Gastrocnemius medialis (tissue), 4 donors: ENCODE data around the gene ZFP69B. TPM values are rescaled to one million over a fixed set of nuclear protein-coding genes. Genes with fewer than 3 reads are reported as not detected.

Experiments
- ATAC-seq, 2 donors: fragments of 150-250 bp; one replicate each; pipeline ENCODE4 v1.9.1; 2016
- DNase-seq, 2 donors: peaks; one replicate each; pipeline ENCODE4 v3.0.0-alpha.2; 2019
- H3K27ac ChIP-seq, 4 donors: fragments of 200-600 bp; sonication (generic); 1 replicate in 1 of 4; 2 replicates in 3 of 4; pipeline ENCODE4 v1.5.1; 2016 to 2018; ENCODE audit warnings: mild to moderate bottlenecking in 2 of 4, moderate library complexity in 1 of 4
- H3K27me3 ChIP-seq, 3 donors: fragments of 200-600 bp; sonication (generic) in 2 of 3; 1 replicate in 1 of 3; 2 replicates in 2 of 3; pipeline versions ENCODE4 v1.5.1 to v1.6.0; 2016 to 2019; ENCODE audit warnings: mild to moderate bottlenecking in 1 of 3, moderate library complexity in 1 of 3
- H3K36me3 ChIP-seq, 2 donors: fragments of 200-600 bp; sonication (generic) in 1 of 2; one replicate each; pipeline ENCODE4 v1.5.1; 2017 to 2018
- H3K4me1 ChIP-seq, 2 donors: fragments of 200-600 bp; sonication (generic) in 1 of 2; one replicate each; pipeline ENCODE4 v1.5.1; 2016 to 2017; ENCODE audit warnings: mild to moderate bottlenecking in 2 of 2
- H3K4me3 ChIP-seq, 4 donors: fragments of 200-600 bp; sonication (generic) in 3 of 4; 1 replicate in 1 of 4; 2 replicates in 3 of 4; pipeline ENCODE4 v1.5.1; 2016 to 2019; ENCODE audit warnings: mild to moderate bottlenecking in 2 of 4
- H3K9me3 ChIP-seq, 3 donors: fragments of 200-600 bp; sonication (generic) in 2 of 3; 1 replicate in 1 of 3; 2 replicates in 2 of 3; pipeline ENCODE4 v1.5.1; 2016 to 2019
- POLR2A ChIP-seq, 2 donors: fragments of 450-650 bp; IDR thresholded peaks; one replicate each; pipeline ENCODE4 v1.6.1; 2017; ENCODE audit warnings: antibody characterized with exemption in 2 of 2, mild to moderate bottlenecking in 2 of 2, moderate library complexity in 2 of 2
- in situ Hi-C, 4 donors: fragments of 200-750 bp; cut with MboI; loops; one replicate each; pipeline versions ENCODE4 v1.15.0 to v1.8.0; 2017; ENCODE audit warnings: low sequenced_read_pairs in 4 of 4
- intact Hi-C: fragments of 100-400 bp; cut with DNase I; formaldehyde crosslinking; loops from one replicate; pipeline ENCODE4 v1.15.1; 2023; ENCODE audit warnings: low total_unique reads
- total RNA-seq, 4 donors: library from RNA; depleted of rRNA; stranded (reverse); fragments of >200 nt; gene quantifications; one replicate each; pipeline versions ENCODE4 v1.1.0 to v1.2.3, GENCODE V29; 2016
- TF ChIP-seq, protein P1 (sequence below), 5 experiments: fragments of 450-650 bp in 3 of 5; fragments of 200-600 bp in 2 of 5; sonication (generic) in 2 of 5; IDR thresholded peaks in 4 of 5; conservative IDR thresholded peaks in 1 of 5; 1 replicate in 4 of 5; 2 replicates in 1 of 5; pipeline ENCODE4 v1.5.1; 2016 to 2019; ENCODE audit warnings: antibody characterized with exemption in 5 of 5, mild to moderate bottlenecking in 3 of 5, moderate library complexity in 3 of 5

The ZFP69B gene
- total RNA-seq, 4 donors from 2014 or later: 0.20 to 0.36 (median 0.35) TPM; not detected in 1

DNA sequence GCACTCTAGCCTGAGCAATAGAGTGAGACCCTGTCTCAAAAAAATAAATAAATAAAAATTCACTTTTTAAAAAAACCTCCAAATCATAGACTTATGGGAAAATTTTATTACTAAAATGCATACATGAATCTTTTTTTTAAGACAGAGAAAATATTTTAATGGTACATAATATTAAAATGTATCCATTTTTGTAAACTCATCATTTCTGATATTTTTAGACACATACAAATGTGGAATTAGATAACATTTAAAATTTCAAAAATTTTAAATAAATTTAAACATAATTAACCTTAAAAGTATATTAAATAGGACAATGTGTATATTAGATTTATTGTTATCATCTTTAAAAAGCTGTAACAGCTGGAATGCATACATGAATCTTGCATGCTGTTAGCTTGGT, 42.8 kb upstream of the ZFP69B start:
- TF ChIP-seq, protein P1, sequence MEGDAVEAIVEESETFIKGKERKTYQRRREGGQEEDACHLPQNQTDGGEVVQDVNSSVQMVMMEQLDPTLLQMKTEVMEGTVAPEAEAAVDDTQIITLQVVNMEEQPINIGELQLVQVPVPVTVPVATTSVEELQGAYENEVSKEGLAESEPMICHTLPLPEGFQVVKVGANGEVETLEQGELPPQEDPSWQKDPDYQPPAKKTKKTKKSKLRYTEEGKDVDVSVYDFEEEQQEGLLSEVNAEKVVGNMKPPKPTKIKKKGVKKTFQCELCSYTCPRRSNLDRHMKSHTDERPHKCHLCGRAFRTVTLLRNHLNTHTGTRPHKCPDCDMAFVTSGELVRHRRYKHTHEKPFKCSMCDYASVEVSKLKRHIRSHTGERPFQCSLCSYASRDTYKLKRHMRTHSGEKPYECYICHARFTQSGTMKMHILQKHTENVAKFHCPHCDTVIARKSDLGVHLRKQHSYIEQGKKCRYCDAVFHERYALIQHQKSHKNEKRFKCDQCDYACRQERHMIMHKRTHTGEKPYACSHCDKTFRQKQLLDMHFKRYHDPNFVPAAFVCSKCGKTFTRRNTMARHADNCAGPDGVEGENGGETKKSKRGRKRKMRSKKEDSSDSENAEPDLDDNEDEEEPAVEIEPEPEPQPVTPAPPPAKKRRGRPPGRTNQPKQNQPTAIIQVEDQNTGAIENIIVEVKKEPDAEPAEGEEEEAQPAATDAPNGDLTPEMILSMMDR (IDR thresholded peaks at IDR 0.05 in 4 of 5, conservative IDR thresholded peaks at IDR 0.05 in 1 of 5): no peak
- no peak for TF ChIP-seq POLR2A (IDR thresholded peaks at IDR 0.05)
- no peak for ATAC-seq
- Histone ChIP-seq H3K4me3 (no peak overlapping the region), H3K27me3 (no peaks in the 10 kb centered on the region), H3K36me3 (peaks cover 0 to 13% of the 10 kb centered on the region in 2 donors), H3K4me1 (no peaks in the 10 kb centered on the region), H3K9me3 (no peaks in the 10 kb centered on the region), H3K27ac (no peak overlapping the region)
- no peak for DNase-seq
- in situ Hi-C loops (loop anchor here (5.0 to 10.0 kb wide), 5 partner anchors 53 to 265 kb away; no protein-coding TSS in a partner anchor), intact Hi-C loops (loop anchor here (5.0 kb wide), 3 partner anchors 35 to 90 kb away; partner anchors contain the start of genes COL9A2 and SMAP2)

DNA sequence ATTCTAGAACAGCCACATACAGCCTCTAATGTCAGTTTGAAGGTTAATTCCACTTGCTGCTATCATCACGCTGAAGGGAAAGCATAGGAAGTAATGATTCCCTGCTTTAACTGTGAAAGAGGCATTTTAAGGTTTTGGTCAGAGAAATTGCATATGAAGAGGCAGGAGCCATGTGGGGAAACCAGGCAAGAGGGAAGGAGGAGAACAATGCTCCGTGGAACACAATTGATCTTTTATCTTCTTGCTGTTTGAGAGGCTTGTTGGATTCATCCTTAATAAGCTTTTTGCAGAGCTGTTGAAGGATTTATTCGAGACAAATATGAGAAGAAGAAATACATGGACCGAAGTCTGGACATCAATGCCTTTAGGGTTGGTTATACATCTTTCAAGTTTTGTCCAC, 40.8 kb upstream of the ZFP69B start:
- no peaks in the 10 kb centered on the region for H3K27me3 ChIP-seq
- intact Hi-C loops (loop anchor here (5.0 kb wide), 3 partner anchors 37 to 92 kb away; partner anchors contain the start of genes COL9A2 and SMAP2), in situ Hi-C loops (loop anchor here (5.0 to 10.0 kb wide), 5 partner anchors 55 to 267 kb away; no protein-coding TSS in a partner anchor)
- peaks cover 0 to 19% of the 10 kb centered on the region in 2 donors for H3K36me3 ChIP-seq
- H3K4me3 ChIP-seq: no peak overlapping the region
- ATAC-seq (no peak), DNase-seq (no peak)
- no peaks in the 10 kb centered on the region for H3K9me3 ChIP-seq
- TF ChIP-seq, protein P1 (IDR thresholded peaks at IDR 0.05 in 4 of 5, conservative IDR thresholded peaks at IDR 0.05 in 1 of 5): no peak
- no peak for TF ChIP-seq POLR2A (IDR thresholded peaks at IDR 0.05)
- no peaks in the 10 kb centered on the region for H3K4me1 ChIP-seq
- H3K27ac ChIP-seq: no peak overlapping the region

DNA sequence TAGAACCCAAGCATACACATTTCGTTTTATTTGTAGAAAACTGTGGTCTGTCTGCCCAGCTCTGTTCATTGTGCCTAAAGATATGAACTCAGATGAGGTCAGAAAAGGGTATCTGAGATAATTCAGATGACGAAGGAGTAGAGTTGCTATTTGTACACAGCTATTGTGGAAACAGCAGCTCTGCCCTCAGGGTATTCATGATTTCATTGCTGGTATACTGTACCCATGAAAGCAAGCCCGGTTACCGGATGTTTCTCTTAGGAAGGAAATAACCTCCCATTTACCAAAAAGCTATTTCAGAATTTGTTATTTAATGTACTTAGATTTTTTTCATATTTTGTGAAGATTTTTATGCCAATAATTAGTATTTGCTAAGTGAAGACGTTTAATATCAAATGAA, 39.0 kb upstream of the ZFP69B start:
- peaks cover 4 to 34% of the 10 kb centered on the region in 2 donors for H3K36me3 ChIP-seq
- no peak for ATAC-seq
- intact Hi-C loops: no loop called here

GRCh38 chr1:40411843-40412242, 38.4 kb upstream of the ZFP69B start:
- Histone ChIP-seq H3K9me3 (no peaks in the 10 kb centered on the region), H3K4me3 (no peak overlapping the region), H3K27ac (no peak overlapping the region), H3K4me1 (no peaks in the 10 kb centered on the region), H3K27me3 (no peaks in the 10 kb centered on the region), H3K36me3 (peaks cover 4 to 40% of the 10 kb centered on the region in 2 donors)
- ATAC-seq: no peak
- intact Hi-C loops: no loop called here
- TF ChIP-seq, protein P1 (IDR thresholded peaks at IDR 0.05 in 4 of 5, conservative IDR thresholded peaks at IDR 0.05 in 1 of 5): no peak
- TF ChIP-seq POLR2A (IDR thresholded peaks at IDR 0.05): no peak
- DNase-seq: no peak
- in situ Hi-C loops: no loop called here

More for the DNA sequence above, 39.0 kb upstream of the ZFP69B start:
- no peak overlapping the region for H3K27ac ChIP-seq
- H3K4me1 ChIP-seq: no peaks in the 10 kb centered on the region
- DNase-seq: no peak
- no peaks in the 10 kb centered on the region for H3K9me3 ChIP-seq
- H3K27me3 ChIP-seq: no peaks in the 10 kb centered on the region
- H3K4me3 ChIP-seq: no peak overlapping the region
- in situ Hi-C loops: no loop called here
- TF ChIP-seq, protein P1 (IDR thresholded peaks at IDR 0.05 in 4 of 5, conservative IDR thresholded peaks at IDR 0.05 in 1 of 5): no peak
- no peak for TF ChIP-seq POLR2A (IDR thresholded peaks at IDR 0.05)
